ENCODE results near the gene ARHGAP10. TPM values are rescaled to one million over a fixed set of nuclear protein-coding genes. Genes with fewer than 3 reads are reported as not detected.

The ARHGAP10 gene
- total RNA-seq, 2 donors from 2014 or later: 23.9 to 28.7 TPM

- Histone ChIP-seq H3K36me3 (replicated peaks in 1 of 2; ENCODE audit: insufficient read depth in 1 of 2, low read depth in 2 of 2) (no peaks in the 10 kb centered on the region), H3K4me1 (peaks cover 23% of the 10 kb centered on the region), H3K27me3 (no peaks in the 10 kb centered on the region), H3K9me3 (no peaks in the 10 kb centered on the region), H3K27ac (no peak overlapping the region), H3K4me3 (no peak overlapping the region)
- no peak for DNase-seq
- WGBS, 2 donors: 67 to 71% methylated on average over 7 of the region's 7 CpGs
- intact Hi-C loops (cut with DNase I): no loop called here
- ATAC-seq: no peak
- TF ChIP-seq POLR2A (IDR thresholded peaks at IDR 0.05): no peak
- no peak for TF ChIP-seq CTCF (IDR thresholded peaks at IDR 0.05)
These were observed 29.5 kb downstream of the ARHGAP10 start for GRCh38 chr4:147761218-147761883.

GRCh38 chr4:147764337-147764736, 32.4 kb downstream of the ARHGAP10 start:
- intact Hi-C loops (cut with DNase I): no loop called here
- no peak for DNase-seq
- no peaks in the 10 kb centered on the region for H3K36me3 ChIP-seq (replicated peaks in 1 of 2; ENCODE audit: insufficient read depth in 1 of 2, low read depth in 2 of 2)
- H3K27ac ChIP-seq: no peak overlapping the region
- H3K9me3 ChIP-seq: no peaks in the 10 kb centered on the region
- no peak for TF ChIP-seq POLR2A (IDR thresholded peaks at IDR 0.05)
- TF ChIP-seq CTCF (IDR thresholded peaks at IDR 0.05): no peak
- no peak overlapping the region for H3K4me3 ChIP-seq
- no peaks in the 10 kb centered on the region for H3K27me3 ChIP-seq
- WGBS, 2 donors: 75 to 79% methylated on average over 7 of the region's 7 CpGs
- peaks cover 23% of the 10 kb centered on the region for H3K4me1 ChIP-seq
- no peak for ATAC-seq

- no peak for DNase-seq
- TF ChIP-seq POLR2A (IDR thresholded peaks at IDR 0.05) (no peak), CTCF (IDR thresholded peaks at IDR 0.05) (no peak)
- peaks cover 18% of the 10 kb centered on the region for H3K4me1 ChIP-seq
- 64 to 68% methylated on average over 3 of the region's 3 CpGs for WGBS, 2 donors
- H3K36me3 ChIP-seq (replicated peaks in 1 of 2; ENCODE audit: insufficient read depth in 1 of 2, low read depth in 2 of 2): no peaks in the 10 kb centered on the region
- H3K9me3 ChIP-seq: no peaks in the 10 kb centered on the region
- intact Hi-C loops (cut with DNase I): no loop called here
- no peak overlapping the region for H3K27ac ChIP-seq
- H3K4me3 ChIP-seq: no peak overlapping the region
- H3K27me3 ChIP-seq: no peaks in the 10 kb centered on the region
- no peak for ATAC-seq
These were observed 33.2 kb downstream of the ARHGAP10 start for GRCh38 chr4:147765121-147765529.

- Histone ChIP-seq H3K36me3 (replicated peaks in 1 of 2; ENCODE audit: insufficient read depth in 1 of 2, low read depth in 2 of 2) (no peaks in the 10 kb centered on the region), H3K27me3 (no peaks in the 10 kb centered on the region), H3K4me1 (peaks cover 18% of the 10 kb centered on the region), H3K4me3 (no peak overlapping the region), H3K9me3 (no peaks in the 10 kb centered on the region), H3K27ac (no peak overlapping the region)
- TF ChIP-seq CTCF (IDR thresholded peaks at IDR 0.05) (no peak), POLR2A (IDR thresholded peaks at IDR 0.05) (no peak)
- WGBS, 2 donors: 41 to 49% methylated on average over 4 of the region's 4 CpGs
- intact Hi-C loops (cut with DNase I): no loop called here
- DNase-seq (no peak), ATAC-seq (no peak)
These were observed 36.2 kb downstream of the ARHGAP10 start for GRCh38 chr4:147768113-147768512.

- no peak for DNase-seq
- H3K36me3 ChIP-seq (replicated peaks in 1 of 2; ENCODE audit: insufficient read depth in 1 of 2, low read depth in 2 of 2): no peaks in the 10 kb centered on the region
- H3K4me1 ChIP-seq: peaks cover 25% of the 10 kb centered on the region
- H3K27me3 ChIP-seq: no peaks in the 10 kb centered on the region
- TF ChIP-seq CTCF (IDR thresholded peaks at IDR 0.05) (no peak), POLR2A (IDR thresholded peaks at IDR 0.05) (no peak)
- 93 to 95% methylated on average over 4 of the region's 4 CpGs for WGBS, 2 donors
- ATAC-seq: no peak
- no peak overlapping the region for H3K27ac ChIP-seq
- no peak overlapping the region for H3K4me3 ChIP-seq
- intact Hi-C loops (cut with DNase I): no loop called here
- H3K9me3 ChIP-seq: no peaks in the 10 kb centered on the region
These were observed 37.5 kb downstream of the ARHGAP10 start for GRCh38 chr4:147769386-147769785.
